Hepatocyte (in vitro differentiated cells): ENCODE measurements around the gene MAP3K20.

Experiments used
- CTCF ChIP-seq: fragments of 200-600 bp; sonication (generic); IDR thresholded peaks from 2 replicates; pipeline ENCODE4 v1.5.1; 2016; ENCODE audit warnings: antibody characterized with exemption, mild to moderate bottlenecking; ENCODE audit not compliant: poor library complexity
- EZH2 ChIP-seq: fragments of 200-600 bp; sonication (generic); IDR thresholded peaks from 2 replicates; pipeline ENCODE4 v1.6.1; 2016; ENCODE audit warnings: antibody characterized with exemption, mild to moderate bottlenecking, borderline replicate concordance
- EZH2phosphoT487 ChIP-seq: fragments of 200-600 bp; sonication (generic); IDR thresholded peaks from one replicate; pipeline ENCODE4 v1.6.1; 2018; ENCODE audit warnings: antibody characterized with exemption, mild to moderate bottlenecking, low read depth, moderate library complexity; ENCODE audit not compliant: unreplicated experiment, severe bottlenecking

DNA sequence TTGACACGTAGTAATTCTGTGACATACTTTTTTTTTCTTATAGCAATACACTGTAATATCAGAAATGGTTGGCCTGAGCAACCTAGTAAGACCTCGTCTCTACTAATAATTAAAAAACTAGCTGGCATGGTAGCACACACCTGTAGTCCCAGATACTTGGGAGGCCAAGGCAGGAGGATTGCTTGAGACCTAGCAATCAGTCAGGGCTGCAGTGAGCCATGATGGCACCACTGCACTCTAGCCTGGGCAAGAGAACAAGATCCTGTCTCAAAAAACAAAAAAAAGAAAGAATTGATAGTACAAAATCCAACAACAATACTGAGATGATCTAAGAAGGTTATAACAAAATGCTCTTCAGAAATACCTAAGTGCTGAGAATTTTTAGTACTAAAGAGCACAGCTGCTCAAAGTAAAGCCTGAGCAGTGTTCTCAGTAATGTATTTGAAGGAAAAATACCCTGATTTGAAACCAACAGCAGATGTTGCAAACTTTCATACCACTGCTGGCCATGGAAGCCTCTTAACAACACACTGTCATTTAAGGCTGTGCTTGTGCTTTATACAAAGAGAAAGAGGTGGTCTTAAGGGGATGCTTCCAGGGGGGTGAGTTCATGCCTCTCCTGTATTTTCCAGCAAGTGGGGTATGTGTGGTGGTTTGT, 146.4 kb downstream of the MAP3K20 start:
- TF ChIP-seq CTCF (no peak), EZH2 (no peak), EZH2phosphoT487 (no peak)
